HG03139 (cell line): ENCODE results near the gene FBXO46.
"Not testable (repeated sequence)": the region's sequence is repeated elsewhere in the genome, so short reads cannot be mapped to it uniquely, and the experiment has no call there.

Experiments
- ATAC-seq: cut with Tn5 transposase; IDR thresholded peaks from one replicate; pipeline ENCODE4 v1.9.1; 2021; ENCODE audit not compliant: unreplicated experiment

Gene FBXO46

GRCh38 chr19:45766296-45766868 is 35.7 kb upstream of the FBXO46 start:
- ATAC-seq = no peak

GRCh38 chr19:45765702-45766295 is 35.1 kb upstream of the FBXO46 start:
- ATAC-seq = no peak

GRCh38 chr19:45764945-45765701 is 34.4 kb upstream of the FBXO46 start:
- ATAC-seq = no peak

- no peak for ATAC-seq
Observed at GRCh38 chr19:45764475-45764874, 33.8 kb upstream of the FBXO46 start.

- no peak for ATAC-seq
Observed at GRCh38 chr19:45763691-45764294, 33.1 kb upstream of the FBXO46 start.

- ATAC-seq = no peak
Observed at GRCh38 chr19:45762870-45763631, 32.4 kb upstream of the FBXO46 start.

GRCh38 chr19:45761714-45762113 is 31.0 kb upstream of the FBXO46 start:
- no peak for ATAC-seq

- ATAC-seq = no peak
Observed at GRCh38 chr19:45758921-45759320, 28.2 kb upstream of the FBXO46 start.

GRCh38 chr19:45757695-45758094 is 27.0 kb upstream of the FBXO46 start:
- ATAC-seq = no peak

GRCh38 chr19:45754323-45754722 is 23.6 kb upstream of the FBXO46 start:
- ATAC-seq = no peak

GRCh38 chr19:45753548-45753947 is 22.9 kb upstream of the FBXO46 start:
- no peak for ATAC-seq

- no peak for ATAC-seq
Observed at GRCh38 chr19:45752639-45753038, 21.9 kb upstream of the FBXO46 start.

GRCh38 chr19:45751483-45751882 is 20.8 kb upstream of the FBXO46 start:
- not testable (repeated sequence) for ATAC-seq

- ATAC-seq = no peak
Observed at GRCh38 chr19:45747513-45747912, 16.8 kb upstream of the FBXO46 start.

GRCh38 chr19:45746866-45747265 is 16.2 kb upstream of the FBXO46 start:
- ATAC-seq = no peak

- ATAC-seq = no peak
Observed at GRCh38 chr19:45745606-45746005, 14.9 kb upstream of the FBXO46 start.

GRCh38 chr19:45742969-45743368 is 12.3 kb upstream of the FBXO46 start:
- ATAC-seq = no peak

GRCh38 chr19:45739498-45740439 is 9.1 kb upstream of the FBXO46 start:
- no peak for ATAC-seq

- no peak for ATAC-seq
Observed at GRCh38 chr19:45733160-45733810, 2.6 kb upstream of the FBXO46 start, which contains the start of gene MEIOSIN. TSS of gene MEIOSIN (plus strand) at chr19:45733439. CDS start at chr19:45735377, 1,938 bp downstream.
